ENCODE results near the gene RCC1. TPM values are rescaled to one million over a fixed set of nuclear protein-coding genes. Genes with fewer than 3 reads are reported as not detected.
"Not testable (repeated sequence)": the region's sequence is repeated elsewhere in the genome, so short reads cannot be mapped to it uniquely, and the experiment has no call there.

The RCC1 gene
- total and polyA plus RNA-seq, 4 donors: 22.9 to 34.3 (median 28.8) TPM

- no peaks in the 10 kb centered on the region for H3K27me3 ChIP-seq (ENCODE audit: control insufficient read depth in 3 of 3, insufficient read depth in 3 of 3, low read length in 2 of 3)
- no peaks in the 10 kb centered on the region for H3K4me1 ChIP-seq (ENCODE audit: control insufficient read depth in 5 of 5, insufficient read depth in 5 of 5, low read length in 5 of 5)
- no peak overlapping the region for H3K9ac ChIP-seq (ENCODE audit: insufficient read depth in 1 of 2, low read length in 2 of 2)
- ATAC-seq (ENCODE audit: insufficient read depth, low FRiP score) (peak; percentile 47), DNase-seq (no peak)
- no peak for TF ChIP-seq CTCF (IDR thresholded peaks at IDR 0.05; ENCODE audit: control extremely low read depth, extremely low read depth)
- no peaks in the 10 kb centered on the region for H3K9me3 ChIP-seq (ENCODE audit: control insufficient read depth in 4 of 4, insufficient read depth in 3 of 4, low read length in 3 of 4)
- H3K4me3 ChIP-seq: no peak overlapping the region
- H3K36me3 ChIP-seq (ENCODE audit: control insufficient read depth in 4 of 4, insufficient read depth in 4 of 4, low read length in 4 of 4): peaks cover 31 to 44% (median 40%) of the 10 kb centered on the region in 4 donors
- WGBS, 2 donors: 82 to 94% methylated on average over 7 of the region's 7 CpGs
- no peak overlapping the region for H3K27ac ChIP-seq (ENCODE audit: low read depth in 1 of 2, low read length in 1 of 2)
Observed at GRCh38 chr1:28565040-28565439, 59.2 kb downstream of the RCC1 start.

- Histone ChIP-seq H3K27ac (ENCODE audit: low read depth in 1 of 2, low read length in 1 of 2) (no peak overlapping the region), H3K9me3 (ENCODE audit: control insufficient read depth in 4 of 4, insufficient read depth in 3 of 4, low read length in 3 of 4) (no peaks in the 10 kb centered on the region), H3K4me1 (ENCODE audit: control insufficient read depth in 5 of 5, insufficient read depth in 5 of 5, low read length in 5 of 5) (no peaks in the 10 kb centered on the region), H3K27me3 (ENCODE audit: control insufficient read depth in 3 of 3, insufficient read depth in 3 of 3, low read length in 2 of 3) (no peaks in the 10 kb centered on the region), H3K9ac (ENCODE audit: insufficient read depth in 1 of 2, low read length in 2 of 2) (no peak overlapping the region), H3K4me3 (no peak overlapping the region), H3K36me3 (ENCODE audit: control insufficient read depth in 4 of 4, insufficient read depth in 4 of 4, low read length in 4 of 4) (peaks cover 24 to 39% (median 37%) of the 10 kb centered on the region in 4 donors)
- ATAC-seq (ENCODE audit: insufficient read depth, low FRiP score) (no peak), DNase-seq (no peak)
- 98 to 100% methylated on average over 6 of the region's 6 CpGs for WGBS, 2 donors
- TF ChIP-seq CTCF (IDR thresholded peaks at IDR 0.05; ENCODE audit: control extremely low read depth, extremely low read depth): no peak
Observed at GRCh38 chr1:28565726-28566125, 59.9 kb downstream of the RCC1 start.

- Histone ChIP-seq H3K27ac (ENCODE audit: low read depth in 1 of 2, low read length in 1 of 2) (no peak overlapping the region), H3K27me3 (ENCODE audit: control insufficient read depth in 3 of 3, insufficient read depth in 3 of 3, low read length in 2 of 3) (no peaks in the 10 kb centered on the region), H3K36me3 (ENCODE audit: control insufficient read depth in 4 of 4, insufficient read depth in 4 of 4, low read length in 4 of 4) (peaks cover 30 to 39% (median 36%) of the 10 kb centered on the region in 4 donors), H3K4me3 (no peak overlapping the region), H3K4me1 (ENCODE audit: control insufficient read depth in 5 of 5, insufficient read depth in 5 of 5, low read length in 5 of 5) (no peaks in the 10 kb centered on the region), H3K9ac (ENCODE audit: insufficient read depth in 1 of 2, low read length in 2 of 2) (no peak overlapping the region), H3K9me3 (ENCODE audit: control insufficient read depth in 4 of 4, insufficient read depth in 3 of 4, low read length in 3 of 4) (no peaks in the 10 kb centered on the region)
- WGBS, 2 donors: 90 to 95% methylated on average over 2 of the region's 2 CpGs
- TF ChIP-seq CTCF (IDR thresholded peaks at IDR 0.05; ENCODE audit: control extremely low read depth, extremely low read depth): no peak
- no peak for ATAC-seq (ENCODE audit: insufficient read depth, low FRiP score)
- DNase-seq: no peak
Observed at GRCh38 chr1:28566931-28567330, 61.1 kb downstream of the RCC1 start.

- Histone ChIP-seq H3K36me3 (ENCODE audit: control insufficient read depth in 4 of 4, insufficient read depth in 4 of 4, low read length in 4 of 4) (peaks cover 21 to 42% (median 28%) of the 10 kb centered on the region in 4 donors), H3K9ac (ENCODE audit: insufficient read depth in 1 of 2, low read length in 2 of 2) (no peak overlapping the region), H3K27me3 (ENCODE audit: control insufficient read depth in 3 of 3, insufficient read depth in 3 of 3, low read length in 2 of 3) (no peaks in the 10 kb centered on the region), H3K4me1 (ENCODE audit: control insufficient read depth in 5 of 5, insufficient read depth in 5 of 5, low read length in 5 of 5) (no peaks in the 10 kb centered on the region), H3K4me3 (no peak overlapping the region), H3K27ac (ENCODE audit: low read depth in 1 of 2, low read length in 1 of 2) (no peak overlapping the region), H3K9me3 (ENCODE audit: control insufficient read depth in 4 of 4, insufficient read depth in 3 of 4, low read length in 3 of 4) (no peaks in the 10 kb centered on the region)
- ATAC-seq (ENCODE audit: insufficient read depth, low FRiP score) (no peak), DNase-seq (no peak)
- no peak for TF ChIP-seq CTCF (IDR thresholded peaks at IDR 0.05; ENCODE audit: control extremely low read depth, extremely low read depth)
- 90 to 96% methylated on average over 4 of the region's 4 CpGs for WGBS, 2 donors
Observed at GRCh38 chr1:28571911-28572310, 66.1 kb downstream of the RCC1 start.

- not testable (repeated sequence) for H3K27ac ChIP-seq (ENCODE audit: low read depth in 1 of 2, low read length in 1 of 2); H3K27me3 ChIP-seq (ENCODE audit: control insufficient read depth in 3 of 3, insufficient read depth in 3 of 3, low read length in 2 of 3); H3K4me1 ChIP-seq (ENCODE audit: control insufficient read depth in 5 of 5, insufficient read depth in 5 of 5, low read length in 5 of 5); H3K9me3 ChIP-seq (ENCODE audit: control insufficient read depth in 4 of 4, insufficient read depth in 3 of 4, low read length in 3 of 4); DNase-seq; H3K4me3 ChIP-seq; H3K9ac ChIP-seq (ENCODE audit: insufficient read depth in 1 of 2, low read length in 2 of 2); ATAC-seq (ENCODE audit: insufficient read depth, low FRiP score)
- WGBS, 2 donors: 78 to 85% methylated on average over 12 of the region's 12 CpGs
- H3K36me3 ChIP-seq (ENCODE audit: control insufficient read depth in 4 of 4, insufficient read depth in 4 of 4, low read length in 4 of 4): peaks cover 23 to 43% (median 28%) of the 10 kb centered on the region in 4 donors
Observed at GRCh38 chr1:28572891-28573290, 67.0 kb downstream of the RCC1 start.
